ENCODE results near the gene PCDH12.

The PCDH12 gene

DNA sequence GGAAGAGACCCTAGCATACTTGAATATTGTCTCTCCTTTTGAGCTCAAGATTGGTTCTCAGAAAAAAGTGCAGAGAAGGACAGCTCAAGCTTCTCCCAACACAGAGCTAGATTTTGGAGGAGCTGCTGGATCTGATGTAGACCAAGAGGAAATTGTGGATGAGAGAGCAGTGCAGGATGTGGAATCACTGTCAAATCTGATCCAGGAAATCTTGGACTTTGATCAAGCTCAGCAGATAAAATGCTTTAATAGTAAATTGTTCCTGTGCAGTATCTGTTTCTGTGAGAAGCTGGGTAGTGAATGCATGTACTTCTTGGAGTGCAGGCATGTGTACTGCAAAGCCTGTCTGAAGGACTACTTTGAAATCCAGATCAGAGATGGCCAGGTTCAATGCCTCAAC, 20.4 kb upstream of the PCDH12 start:
- Histone ChIP-seq H3K4me1 (no peaks in the 10 kb centered on the region), H3K79me2 (peaks cover 33% of the 10 kb centered on the region), H3K9me3 (ENCODE audit: control insufficient read depth, low read length) (no peaks in the 10 kb centered on the region), H2AFZ (no peak overlapping the region), H3K27me3 (ENCODE audit: control insufficient read depth, insufficient read depth, low read length) (no peaks in the 10 kb centered on the region), H3K4me3 (ENCODE audit: low read depth, low read length) (no peak overlapping the region), H3K9ac (no peak overlapping the region), H3K36me3 (ENCODE audit: control insufficient read depth, insufficient read depth, low read length) (no peaks in the 10 kb centered on the region), H3K4me2 (ENCODE audit: low read length) (no peak overlapping the region), H3K27ac (no peak overlapping the region)
- TF ChIP-seq, protein P1, sequence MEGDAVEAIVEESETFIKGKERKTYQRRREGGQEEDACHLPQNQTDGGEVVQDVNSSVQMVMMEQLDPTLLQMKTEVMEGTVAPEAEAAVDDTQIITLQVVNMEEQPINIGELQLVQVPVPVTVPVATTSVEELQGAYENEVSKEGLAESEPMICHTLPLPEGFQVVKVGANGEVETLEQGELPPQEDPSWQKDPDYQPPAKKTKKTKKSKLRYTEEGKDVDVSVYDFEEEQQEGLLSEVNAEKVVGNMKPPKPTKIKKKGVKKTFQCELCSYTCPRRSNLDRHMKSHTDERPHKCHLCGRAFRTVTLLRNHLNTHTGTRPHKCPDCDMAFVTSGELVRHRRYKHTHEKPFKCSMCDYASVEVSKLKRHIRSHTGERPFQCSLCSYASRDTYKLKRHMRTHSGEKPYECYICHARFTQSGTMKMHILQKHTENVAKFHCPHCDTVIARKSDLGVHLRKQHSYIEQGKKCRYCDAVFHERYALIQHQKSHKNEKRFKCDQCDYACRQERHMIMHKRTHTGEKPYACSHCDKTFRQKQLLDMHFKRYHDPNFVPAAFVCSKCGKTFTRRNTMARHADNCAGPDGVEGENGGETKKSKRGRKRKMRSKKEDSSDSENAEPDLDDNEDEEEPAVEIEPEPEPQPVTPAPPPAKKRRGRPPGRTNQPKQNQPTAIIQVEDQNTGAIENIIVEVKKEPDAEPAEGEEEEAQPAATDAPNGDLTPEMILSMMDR (IDR thresholded peaks at IDR 0.05), result no peak

DNA sequence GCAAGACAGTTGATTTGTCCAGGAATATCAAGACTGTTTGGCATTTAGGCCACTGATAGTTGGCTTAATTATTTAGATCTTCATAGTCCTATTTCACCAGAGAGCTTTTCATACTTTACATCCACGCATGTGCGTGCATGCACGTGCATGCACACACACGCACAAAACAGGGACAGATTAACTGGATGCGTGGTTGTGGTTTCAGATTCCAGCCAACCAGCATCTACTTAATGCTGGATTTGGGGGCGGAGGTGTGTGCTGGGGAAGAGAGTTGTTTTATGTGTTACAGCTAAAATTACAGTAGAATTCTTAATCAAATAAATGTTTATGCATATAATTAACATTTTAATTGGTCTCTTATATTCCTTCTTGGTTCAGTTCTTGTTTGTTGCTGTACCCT, 18.2 kb upstream of the PCDH12 start:
- no peaks in the 10 kb centered on the region for H3K36me3 ChIP-seq (ENCODE audit: control insufficient read depth, insufficient read depth, low read length)
- peaks cover 42% of the 10 kb centered on the region for H3K79me2 ChIP-seq
- H3K4me1 ChIP-seq, result no peaks in the 10 kb centered on the region
- TF ChIP-seq, protein P1 (IDR thresholded peaks at IDR 0.05), result no peak
- H3K9me3 ChIP-seq (ENCODE audit: control insufficient read depth, low read length), result no peaks in the 10 kb centered on the region
- no peak overlapping the region for H3K9ac ChIP-seq
- H3K4me3 ChIP-seq (ENCODE audit: low read depth, low read length), result no peak overlapping the region
- no peak overlapping the region for H3K4me2 ChIP-seq (ENCODE audit: low read length)
- no peak overlapping the region for H3K27ac ChIP-seq
- no peak overlapping the region for H2AFZ ChIP-seq
- no peaks in the 10 kb centered on the region for H3K27me3 ChIP-seq (ENCODE audit: control insufficient read depth, insufficient read depth, low read length)

DNA sequence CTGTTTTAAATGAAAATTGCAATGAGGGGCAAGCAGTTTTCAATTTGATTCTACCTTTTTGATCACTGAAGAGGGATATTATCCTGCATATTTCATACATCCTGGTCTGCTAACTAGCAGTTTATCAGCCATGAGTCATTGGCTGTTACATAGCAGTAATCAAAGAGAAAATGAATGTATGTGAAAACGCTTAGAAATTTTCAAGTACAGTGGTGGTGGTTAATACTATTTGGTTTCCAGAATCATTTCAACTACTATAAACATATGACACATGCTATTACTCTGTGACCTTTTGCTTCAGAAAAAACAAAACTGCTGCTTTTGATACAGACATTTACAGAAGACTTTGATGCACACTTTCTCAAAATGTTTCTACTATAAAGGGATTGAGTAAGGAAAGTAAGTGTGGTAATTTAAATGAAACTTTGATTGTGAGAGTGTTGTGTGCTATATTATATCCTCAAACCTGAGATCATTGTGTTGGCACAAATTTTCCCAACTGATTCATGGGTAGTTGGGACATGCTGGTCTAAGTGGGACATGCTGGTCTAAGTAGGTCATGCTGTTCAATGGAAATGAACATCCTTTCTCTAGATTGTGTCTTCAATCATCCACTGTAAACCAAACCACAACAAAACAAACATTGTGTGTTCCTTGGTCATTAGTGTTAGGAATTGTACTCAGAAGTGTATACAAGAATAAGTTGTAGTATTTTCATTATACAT, 16.0 kb upstream of the PCDH12 start:
- peaks cover 42% of the 10 kb centered on the region for H3K79me2 ChIP-seq
- no peaks in the 10 kb centered on the region for H3K27me3 ChIP-seq (ENCODE audit: control insufficient read depth, insufficient read depth, low read length)
- no peak overlapping the region for H3K4me2 ChIP-seq (ENCODE audit: low read length)
- no peak overlapping the region for H3K27ac ChIP-seq
- H3K9me3 ChIP-seq (ENCODE audit: control insufficient read depth, low read length), result no peaks in the 10 kb centered on the region
- no peak overlapping the region for H2AFZ ChIP-seq
- TF ChIP-seq, protein P1 (IDR thresholded peaks at IDR 0.05), result no peak
- no peak overlapping the region for H3K9ac ChIP-seq
- peaks cover 12% of the 10 kb centered on the region for H3K4me1 ChIP-seq
- H3K36me3 ChIP-seq (ENCODE audit: control insufficient read depth, insufficient read depth, low read length), result no peaks in the 10 kb centered on the region
- H3K4me3 ChIP-seq (ENCODE audit: low read depth, low read length), result no peak overlapping the region

GRCh38 chr5:141969783-141970771, 12.1 kb upstream of the PCDH12 start:
- no peaks in the 10 kb centered on the region for H3K9me3 ChIP-seq (ENCODE audit: control insufficient read depth, low read length)
- TF ChIP-seq, protein P1 (IDR thresholded peaks at IDR 0.05), result no peak
- H3K4me3 ChIP-seq (ENCODE audit: low read depth, low read length), result peak overlapping the region; percentile 76
- peaks cover 16% of the 10 kb centered on the region for H3K4me1 ChIP-seq
- H3K79me2 ChIP-seq, result peaks cover 22% of the 10 kb centered on the region
- H2AFZ ChIP-seq, result peak overlapping the region; percentile 87
- peak overlapping the region; percentile 92 for H3K4me2 ChIP-seq (ENCODE audit: low read length)
- H3K27ac ChIP-seq, result peak overlapping the region; percentile 96
- H3K36me3 ChIP-seq (ENCODE audit: control insufficient read depth, insufficient read depth, low read length), result no peaks in the 10 kb centered on the region
- H3K27me3 ChIP-seq (ENCODE audit: control insufficient read depth, insufficient read depth, low read length), result no peaks in the 10 kb centered on the region
- peak overlapping the region; percentile 82 for H3K9ac ChIP-seq
